ENCODE results near the gene FAM204A.

Gene FAM204A

DNA sequence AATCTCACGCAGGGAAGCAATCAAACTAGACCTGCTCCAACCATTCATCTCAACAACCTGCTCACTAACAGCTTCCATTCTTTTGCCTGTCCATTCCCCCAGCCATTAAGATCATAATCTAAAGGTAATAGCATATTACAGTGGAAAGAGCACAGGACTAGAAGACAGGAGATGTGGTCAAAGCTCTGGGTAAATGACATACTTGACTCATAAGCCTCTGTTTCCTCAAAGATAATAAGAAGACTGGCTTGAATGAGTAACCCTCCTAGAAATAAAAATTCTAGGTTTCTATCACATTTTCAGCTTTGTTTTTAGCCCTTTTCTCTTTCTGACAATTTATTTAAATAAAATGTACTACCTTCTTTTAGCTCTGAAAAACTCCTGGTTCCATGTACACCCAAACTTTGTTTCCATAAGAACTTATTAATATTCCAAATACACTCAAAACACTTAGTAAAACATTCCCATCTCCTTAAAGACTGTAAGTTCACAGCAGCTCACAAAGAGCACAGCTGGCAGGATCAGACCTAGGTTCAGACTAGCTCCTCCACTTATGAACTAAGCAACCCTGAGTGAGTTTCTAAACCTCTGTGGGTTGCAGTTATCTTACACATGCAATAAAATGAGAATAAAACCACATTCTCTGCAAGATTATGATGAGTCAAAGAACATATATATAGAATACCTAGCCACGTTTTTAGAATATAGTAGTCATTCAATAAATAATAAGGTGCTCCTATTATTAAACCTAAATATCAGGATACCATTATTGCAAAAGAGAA, 11.6 kb downstream of the FAM204A start:
- no peak for DNase-seq

GRCh38 chr10:118324140-118324539, 18.0 kb downstream of the FAM204A start:
- DNase-seq, result no peak

DNA sequence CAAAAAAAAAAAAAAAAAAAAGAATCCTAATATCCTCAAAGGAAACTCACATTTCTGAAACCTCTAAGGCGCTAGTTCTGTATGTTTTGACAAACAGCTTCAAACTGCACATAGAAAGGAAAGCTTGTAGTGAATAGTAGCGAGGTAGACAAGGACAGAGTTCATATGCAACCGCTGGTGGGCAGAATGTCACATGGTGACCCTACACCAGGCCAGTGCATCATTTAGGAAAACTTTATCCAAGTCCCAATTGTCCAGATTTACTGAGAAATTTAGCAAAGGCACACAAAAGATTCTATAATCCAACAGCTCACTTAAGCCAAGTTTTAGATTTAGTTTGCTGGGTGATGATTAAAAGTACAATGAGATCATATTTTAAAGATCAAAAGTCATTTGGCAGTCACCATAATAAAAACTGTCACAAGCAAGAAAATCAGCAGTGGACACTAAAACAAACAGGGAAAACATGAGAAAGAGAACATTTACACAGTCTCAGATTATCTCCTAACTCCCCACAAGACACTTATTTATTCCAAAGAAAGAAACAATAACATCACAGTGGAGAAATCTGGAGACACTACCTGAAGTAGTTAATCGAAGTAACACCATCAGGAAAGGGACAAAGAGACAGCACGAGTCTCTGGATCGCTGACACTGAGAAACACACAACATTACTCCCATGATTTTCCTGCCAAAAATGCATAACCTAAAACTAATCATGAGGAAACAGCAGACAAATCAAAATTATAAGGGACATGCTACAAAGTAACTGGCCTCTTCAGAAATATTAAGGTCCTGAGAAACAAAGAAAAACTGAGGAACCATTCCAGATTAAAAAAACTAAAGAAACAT, 20.2 kb downstream of the FAM204A start:
- DNase-seq, result no peak

DNA sequence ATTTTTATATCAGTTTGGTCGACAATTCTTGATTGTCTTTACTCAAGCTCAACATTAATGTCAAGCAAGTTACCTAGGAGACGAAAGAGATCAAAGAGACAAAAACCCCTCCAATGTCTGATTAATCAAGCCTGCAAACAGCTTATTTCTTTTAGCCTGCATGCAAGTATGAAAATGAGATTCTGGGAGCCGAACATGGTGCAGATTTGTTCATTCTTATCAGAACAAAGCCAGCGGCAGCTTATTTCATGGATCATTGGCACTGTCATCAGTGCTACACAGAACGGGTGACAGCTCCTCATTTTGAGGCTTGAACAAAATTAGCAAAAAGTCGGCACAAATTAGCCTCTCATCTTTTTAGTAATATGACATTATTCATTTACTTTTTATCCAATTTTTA, 26.5 kb downstream of the FAM204A start:
- no peak for DNase-seq

DNA sequence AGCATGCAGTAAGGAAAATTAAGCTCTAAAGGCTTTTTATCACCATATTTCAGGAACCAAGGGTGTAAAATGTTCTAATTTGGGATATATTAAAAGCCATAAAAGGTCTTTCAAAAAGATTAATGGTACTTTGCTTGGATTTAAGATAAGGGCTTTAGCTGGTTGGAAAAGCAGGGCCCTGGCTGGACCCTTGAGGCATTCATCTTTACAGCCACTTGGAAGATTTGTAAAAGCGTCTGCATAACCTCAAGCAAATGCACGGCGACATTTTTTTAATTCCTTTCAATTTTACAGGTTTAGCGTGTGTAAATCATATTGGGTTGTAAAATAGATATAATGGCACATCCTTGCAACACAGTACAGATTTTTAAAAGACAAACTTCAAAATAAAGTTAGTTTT, 27.2 kb downstream of the FAM204A start:
- DNase-seq, result no peak

- no peak for DNase-seq
Observed at GRCh38 chr10:118311505-118311904, 30.6 kb downstream of the FAM204A start.

DNA sequence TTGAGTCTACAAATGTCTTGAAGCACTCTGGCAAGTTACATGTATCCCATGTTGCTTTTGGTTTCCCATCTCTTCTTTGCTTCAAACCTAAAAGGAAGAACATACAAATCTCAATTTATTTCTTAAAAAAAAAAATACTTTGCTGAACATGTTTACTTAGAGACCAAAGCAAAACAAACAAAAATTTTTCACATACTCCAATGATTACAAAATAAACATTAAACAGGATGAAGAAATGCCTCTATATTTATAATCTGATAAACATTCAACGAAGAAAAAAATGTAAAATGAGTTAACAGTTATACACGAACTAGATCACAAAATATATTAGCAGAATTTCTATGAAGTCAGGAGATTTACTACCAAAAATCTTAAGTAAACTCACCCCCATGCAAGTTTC, 31.3 kb downstream of the FAM204A start:
- DNase-seq, result no peak

DNA sequence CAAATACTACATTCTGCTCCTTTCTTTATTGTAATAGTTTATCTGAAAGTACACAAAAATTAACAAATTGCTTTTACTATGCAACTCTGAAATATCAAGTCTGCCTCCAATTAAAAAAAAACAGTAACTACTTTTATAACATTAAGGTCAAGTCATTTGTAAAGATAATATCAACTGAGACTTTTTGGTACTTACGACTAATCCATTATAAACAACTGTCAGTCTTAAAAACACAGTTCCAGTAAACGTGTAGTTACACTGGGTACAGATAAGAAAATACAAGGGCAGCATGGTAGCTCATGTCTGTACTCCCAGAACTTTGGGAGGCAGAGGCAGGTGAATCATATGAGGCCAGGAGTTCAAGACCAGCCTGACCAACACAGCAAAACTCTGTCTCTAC, 32.2 kb downstream of the FAM204A start:
- DNase-seq, result no peak

GRCh38 chr10:118308664-118309063, 33.5 kb downstream of the FAM204A start:
- DNase-seq, result no peak

DNA sequence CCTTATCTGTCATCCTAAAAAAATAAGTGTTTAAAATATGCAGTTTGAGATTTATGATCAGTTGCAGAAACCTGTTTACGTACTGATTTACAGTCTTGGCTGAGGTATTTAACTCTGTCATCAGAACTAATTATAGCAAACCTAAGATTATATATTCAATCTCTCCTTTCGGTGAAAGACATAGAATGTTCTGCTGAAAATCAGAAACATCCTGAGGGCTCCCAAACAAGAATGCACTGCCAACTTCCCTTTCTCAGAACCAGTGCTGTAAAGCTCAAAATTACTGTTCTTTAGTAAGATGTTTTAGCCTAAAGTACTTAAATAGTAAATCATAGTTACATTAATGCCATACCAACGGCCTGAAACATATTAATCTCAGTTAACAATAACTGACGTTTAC, 34.3 kb downstream of the FAM204A start:
- DNase-seq, result no peak

DNA sequence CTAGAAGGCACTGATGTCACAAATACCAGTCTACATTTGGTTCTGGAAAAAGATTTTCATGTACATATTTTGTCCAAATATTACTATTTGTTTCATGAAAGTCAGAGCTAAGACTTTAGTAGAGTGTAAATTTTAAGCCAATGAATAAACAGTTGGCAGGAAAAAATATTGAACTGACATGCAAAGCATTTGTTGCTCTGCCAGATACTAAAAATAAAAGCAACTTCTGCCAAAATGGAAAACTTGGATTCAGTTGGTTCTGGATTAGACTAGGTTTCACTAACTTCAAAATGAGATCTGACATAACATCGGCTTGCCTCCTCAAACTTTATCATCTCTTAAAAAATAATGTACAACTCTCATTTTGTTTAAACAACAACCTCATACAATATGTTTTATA, 34.9 kb downstream of the FAM204A start:
- DNase-seq, result no peak

- DNase-seq, result no peak
Observed at GRCh38 chr10:118305730-118306129, 36.4 kb downstream of the FAM204A start.

DNA sequence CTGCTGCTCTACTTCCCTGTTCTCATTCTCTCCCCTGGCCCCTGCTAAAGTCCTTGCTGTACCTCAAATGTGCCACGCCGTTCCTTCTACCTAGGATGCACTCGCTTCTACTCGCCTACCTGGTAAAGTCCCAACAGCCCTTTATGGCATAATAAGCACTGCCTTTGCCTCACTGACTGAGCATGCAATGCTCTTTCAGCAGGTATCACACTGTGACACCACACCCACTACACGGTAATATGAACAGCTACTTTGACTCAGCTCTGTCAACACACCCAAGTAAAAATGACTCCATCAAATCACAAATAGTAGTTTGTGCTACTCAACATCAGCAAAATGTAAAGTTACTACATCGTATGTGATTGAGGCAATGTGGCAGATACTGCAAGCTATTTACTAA, 37.6 kb downstream of the FAM204A start:
- no peak for DNase-seq

DNA sequence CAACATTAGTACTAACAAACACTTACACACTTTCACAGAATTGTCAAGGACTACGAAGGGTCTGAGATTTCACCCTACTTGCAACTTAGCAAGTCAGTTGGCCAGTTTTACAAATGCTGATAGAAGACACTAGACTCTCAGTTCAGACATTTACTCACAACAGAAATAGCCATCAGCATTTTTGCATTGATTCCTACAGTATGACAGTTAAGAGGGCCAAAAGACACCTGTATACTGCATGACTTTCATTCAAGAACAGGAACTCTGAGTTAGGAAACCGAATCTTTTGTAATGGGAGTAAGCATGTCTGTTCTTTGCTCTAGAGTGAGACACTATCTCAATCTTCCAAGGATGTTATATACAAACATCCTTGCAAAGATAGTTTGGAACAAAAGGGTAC, 40.9 kb downstream of the FAM204A start:
- DNase-seq, result no peak

- no peak for DNase-seq
Observed at GRCh38 chr10:118300320-118300719, 41.8 kb downstream of the FAM204A start.

DNA sequence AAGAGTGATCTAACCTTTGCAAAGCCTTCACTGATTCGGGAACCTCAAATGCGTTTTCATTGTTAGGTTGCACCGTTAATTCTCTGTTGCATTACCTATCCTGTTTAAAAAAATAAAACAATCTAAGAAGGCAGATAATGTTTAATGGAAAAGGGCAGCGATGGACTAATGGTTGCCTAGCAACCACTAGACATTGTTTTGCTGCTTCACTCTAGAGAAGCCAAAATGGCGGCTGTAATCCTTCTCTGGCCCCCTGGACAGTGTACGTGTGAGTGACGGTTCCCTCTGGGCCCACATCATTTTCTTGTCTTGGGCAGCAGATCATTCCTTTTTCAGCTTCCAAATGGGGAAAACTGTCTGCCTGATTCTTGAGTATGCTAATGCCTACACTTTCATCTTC, 43.3 kb downstream of the FAM204A start:
- no peak for DNase-seq

GRCh38 chr10:118291122-118291521, 51.0 kb downstream of the FAM204A start:
- no peak for DNase-seq

GRCh38 chr10:118290471-118290995, 51.6 kb downstream of the FAM204A start:
- DNase-seq, result no peak

- no peak for DNase-seq
Observed at GRCh38 chr10:118287076-118287806, 54.9 kb downstream of the FAM204A start.

DNA sequence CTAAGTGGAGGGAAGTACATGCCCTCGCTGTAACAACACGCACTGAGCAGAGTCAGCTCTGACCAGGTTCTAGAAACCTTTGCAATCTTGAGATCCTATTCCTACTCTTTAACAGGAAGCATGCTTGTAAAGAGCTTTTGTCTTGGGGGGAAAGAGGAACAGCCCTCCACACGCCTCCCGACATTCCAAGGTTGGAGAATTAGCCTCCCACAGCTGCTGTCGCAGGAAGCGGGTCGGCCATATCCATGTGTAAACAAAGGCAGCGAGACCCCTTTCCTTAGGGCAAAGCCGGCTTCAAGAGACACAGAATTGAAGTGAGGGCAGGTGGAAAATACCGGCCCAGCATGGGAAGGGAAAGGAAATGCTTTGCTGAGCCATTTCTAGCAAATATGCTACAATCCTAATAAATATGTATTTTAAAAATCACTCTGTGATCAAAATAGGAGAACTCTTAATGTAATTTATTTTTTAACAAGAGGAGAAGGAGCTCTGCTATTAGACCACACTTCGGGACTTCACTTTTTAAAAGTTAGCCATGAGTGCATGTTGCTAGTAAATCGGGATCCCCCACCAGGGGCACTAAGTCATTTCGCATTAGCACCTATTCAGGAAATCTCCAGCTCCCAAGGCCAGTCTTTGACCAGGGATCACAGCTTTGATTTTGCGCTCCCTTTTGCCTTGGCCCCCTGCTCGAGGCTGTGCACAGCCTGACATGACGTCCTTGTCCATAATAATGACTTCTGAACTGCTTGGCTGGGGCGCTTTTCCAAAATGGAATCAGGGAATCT, 55.9 kb downstream of the FAM204A start:
- DNase-seq, result no peak

DNA sequence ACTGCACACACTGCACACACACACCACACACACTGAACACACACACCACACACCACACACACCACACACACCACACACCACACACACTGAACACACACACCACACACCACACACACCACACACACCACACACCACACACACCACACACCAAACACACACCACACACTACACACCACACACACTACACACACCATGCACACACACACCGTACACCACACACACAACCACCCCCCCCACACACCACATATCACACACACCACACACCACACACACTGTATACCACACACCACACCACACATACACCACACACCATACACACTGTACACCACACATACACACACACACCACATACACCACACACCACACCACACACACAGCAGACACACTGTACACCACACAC, 59.5 kb downstream of the FAM204A start:
- DNase-seq, result no peak

DNA sequence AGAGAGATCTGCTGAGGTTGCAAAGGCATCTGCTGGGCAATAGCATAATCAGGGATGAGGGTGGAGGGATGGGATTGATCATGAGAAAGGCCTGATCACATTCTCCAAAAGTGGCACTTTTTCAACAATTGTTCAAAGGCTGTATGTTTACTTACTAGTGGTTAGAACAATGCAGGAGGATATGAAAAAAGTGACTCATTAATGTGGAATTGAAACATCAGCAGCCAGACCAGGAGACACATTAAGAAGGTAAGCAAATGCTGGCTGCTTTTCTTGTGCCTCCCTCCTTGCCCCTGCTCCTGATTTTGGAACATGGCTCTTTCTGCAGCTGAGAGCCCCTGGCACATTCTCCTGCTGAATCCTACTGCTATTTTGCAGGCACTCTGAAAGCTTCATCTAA, 63.5 kb downstream of the FAM204A start:
- DNase-seq, result no peak

DNA sequence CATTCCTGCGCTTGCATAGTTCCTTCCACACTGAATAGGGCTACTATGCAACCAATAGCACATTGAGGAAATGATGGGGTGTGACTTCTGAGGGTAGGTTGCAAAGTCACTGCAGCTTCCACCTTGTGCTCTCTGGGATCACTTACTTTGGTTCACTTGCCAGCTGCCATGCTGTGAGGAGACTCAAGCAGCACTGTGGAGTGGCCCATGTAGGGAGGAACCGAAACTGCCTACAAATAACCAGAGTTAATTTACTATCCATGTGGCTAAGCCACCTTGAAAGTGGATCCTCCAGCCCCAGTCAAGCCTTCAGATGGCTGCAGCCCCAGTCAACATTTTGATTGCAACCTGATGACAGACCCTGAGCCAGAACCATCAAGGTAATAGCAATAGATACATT, 64.3 kb downstream of the FAM204A start:
- DNase-seq, result no peak
